Mesodermal cell (in vitro differentiated cells): Measurements from ENCODE around the gene NMNAT3.

Experiments
- H3K27ac ChIP-seq: 2 replicates; pipeline ENCODE4 v1.7.0; 2013; ENCODE audit warnings: mild to moderate bottlenecking, low read depth, low read length, moderate library complexity; ENCODE audit not compliant: severe bottlenecking
- H3K36me3 ChIP-seq: 2 replicates; pipeline ENCODE4 v1.7.1; 2013; ENCODE audit warnings: mild to moderate bottlenecking, low read length, moderate library complexity; ENCODE audit not compliant: control insufficient read depth, insufficient read depth
- H3K4me1 ChIP-seq: one replicate; pipeline ENCODE4 v1.7.1; 2013; ENCODE audit warnings: mild to moderate bottlenecking, low read length; ENCODE audit not compliant: insufficient read depth, control insufficient read depth, poor library complexity, severe bottlenecking
- H3K4me3 ChIP-seq: 2 replicates; pipeline ENCODE4 v1.7.0; 2013; ENCODE audit warnings: low read length, control low read depth, mild to moderate bottlenecking; ENCODE audit not compliant: insufficient read depth, poor library complexity, severe bottlenecking; ENCODE audit errors: extremely low read depth
- H3K9me3 ChIP-seq: 2 replicates; pipeline ENCODE4 v1.7.1; 2013; ENCODE audit warnings: mild to moderate bottlenecking, low read length, moderate library complexity; ENCODE audit not compliant: control insufficient read depth
- WGBS, 2 experiments: methylation state at CpG; one replicate each; pipeline ENCODE4 v1.1.5; 2013; ENCODE audit warnings: missing lambda C conversion rate in 2 of 2; ENCODE audit not compliant: insufficient coverage in 2 of 2; 5-methylcytosine and 5-hydroxymethylcytosine counted together

The NMNAT3 gene

GRCh38 chr3:139521144-139521543, 156.6 kb downstream of the NMNAT3 start:
- WGBS, 2 experiments, result 100% methylated on average over 1 of the region's 3 CpGs
- Histone ChIP-seq H3K4me1 (no peaks in the 10 kb centered on the region), H3K36me3 (peaks cover 6% of the 10 kb centered on the region), H3K27ac (no peak overlapping the region), H3K4me3 (no peak overlapping the region), H3K9me3 (no peaks in the 10 kb centered on the region)

DNA sequence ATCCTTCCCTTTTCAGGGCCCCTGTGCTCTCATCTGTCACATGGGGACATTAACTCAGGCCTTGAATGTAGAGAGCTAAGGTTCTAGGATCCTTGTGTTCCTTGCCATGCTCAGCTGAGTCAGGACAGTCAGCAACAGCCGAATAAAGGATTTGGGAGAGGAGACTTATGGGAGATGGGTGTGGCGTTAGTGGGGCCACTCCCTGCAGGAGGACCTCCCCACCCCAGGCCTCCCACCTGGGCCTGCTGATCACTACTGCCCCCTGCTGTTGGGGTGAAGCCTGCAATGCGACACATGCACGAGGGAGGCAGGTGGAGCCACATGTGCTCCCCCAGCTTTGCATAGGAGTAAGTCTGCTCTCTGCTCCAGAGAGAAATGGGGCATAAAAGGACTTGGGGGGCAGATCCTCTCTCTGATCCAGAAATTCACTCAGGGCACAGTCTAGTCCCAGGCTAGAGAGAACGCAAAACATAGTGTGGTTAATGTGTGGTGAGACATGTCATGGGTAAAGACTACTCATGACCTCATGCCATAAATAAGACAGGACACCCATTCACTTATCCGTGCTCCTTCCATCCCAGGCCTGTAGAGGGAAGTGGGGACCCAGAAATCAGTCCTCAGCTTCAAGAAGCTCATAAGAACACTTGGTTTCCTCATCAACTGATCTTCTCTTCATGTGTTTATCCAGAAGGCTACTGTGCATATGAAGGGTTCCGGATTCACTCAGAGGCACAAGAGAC, 157.6 kb downstream of the NMNAT3 start:
- 82 to 100% methylated on average over 1 to 3 of the region's 7 CpGs for WGBS, 2 experiments
- Histone ChIP-seq H3K9me3 (no peaks in the 10 kb centered on the region), H3K27ac (no peak overlapping the region), H3K36me3 (peaks cover under 1% of the 10 kb centered on the region), H3K4me3 (no peak overlapping the region), H3K4me1 (no peaks in the 10 kb centered on the region)

DNA sequence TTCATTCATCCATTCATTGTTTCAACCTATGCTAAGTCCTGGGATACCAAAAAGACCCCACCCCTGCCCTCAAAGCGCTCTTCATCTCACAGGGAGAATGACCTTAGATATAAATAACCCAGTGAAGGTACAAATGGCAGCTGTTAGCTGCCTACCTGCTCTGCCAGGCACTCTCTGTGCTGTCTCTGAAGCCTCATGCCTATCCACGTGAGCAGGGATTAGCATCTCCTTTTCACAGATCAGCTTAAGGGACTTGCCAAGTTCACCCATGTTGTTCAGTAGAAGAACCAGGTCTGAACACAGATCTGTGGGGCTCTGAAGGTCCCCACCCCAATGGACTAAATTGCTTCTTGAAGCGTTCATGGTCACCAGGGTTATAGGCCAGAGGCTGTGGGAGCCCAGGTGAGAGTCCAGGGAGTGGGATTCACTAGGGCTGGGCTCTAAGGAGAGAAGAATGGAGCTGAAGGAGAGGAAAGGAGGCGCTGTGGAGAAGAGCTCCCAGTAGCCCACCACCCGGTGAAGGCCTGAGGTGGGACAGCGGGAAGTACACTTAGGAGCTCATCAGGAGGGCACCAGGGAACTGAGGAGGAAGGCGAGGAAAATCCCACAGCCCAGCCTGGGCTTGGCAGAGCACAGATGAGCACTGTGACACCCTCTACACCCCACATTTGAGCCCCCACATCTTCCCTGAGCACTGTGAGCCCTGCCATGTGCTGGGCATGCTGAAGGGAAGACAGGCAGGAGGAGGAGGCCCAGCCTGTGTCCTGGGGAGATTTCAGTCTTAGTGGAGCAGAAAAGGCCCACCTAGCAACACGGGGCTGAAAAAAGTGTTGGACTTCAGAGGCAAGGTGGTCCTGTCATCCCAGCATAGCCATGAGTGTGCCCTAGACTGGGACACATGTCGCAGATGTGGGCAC, 158.6 kb downstream of the NMNAT3 start:
- Histone ChIP-seq H3K4me1 (no peaks in the 10 kb centered on the region), H3K36me3 (no peaks in the 10 kb centered on the region), H3K27ac (no peak overlapping the region), H3K4me3 (no peak overlapping the region), H3K9me3 (no peaks in the 10 kb centered on the region)
- WGBS, 2 experiments, result 83 to 94% methylated on average over 5 to 8 of the region's 9 CpGs

DNA sequence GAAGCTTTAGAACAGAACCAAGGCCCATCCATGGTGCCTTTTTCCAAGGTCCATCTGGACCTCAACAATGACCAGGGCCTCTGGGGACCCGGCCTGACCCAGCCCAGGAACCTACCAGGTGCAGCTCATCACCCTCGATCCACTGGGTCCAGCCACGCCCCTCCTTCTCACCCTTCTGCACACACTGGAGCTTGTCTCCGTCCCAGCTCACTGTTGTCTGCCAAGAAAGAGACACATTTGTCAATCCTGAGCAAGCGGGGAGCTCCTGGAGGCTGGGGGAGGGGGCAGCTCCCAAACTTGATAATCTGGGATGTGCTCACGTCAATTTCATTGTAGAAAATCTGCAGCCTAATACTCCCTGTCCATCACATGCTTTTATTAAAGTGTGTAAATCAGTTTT, 159.5 kb downstream of the NMNAT3 start:
- Histone ChIP-seq H3K4me1 (no peaks in the 10 kb centered on the region), H3K27ac (no peak overlapping the region), H3K9me3 (no peaks in the 10 kb centered on the region), H3K36me3 (no peaks in the 10 kb centered on the region), H3K4me3 (no peak overlapping the region)
- 82 to 94% methylated on average over 4 of the region's 6 CpGs for WGBS, 2 experiments

DNA sequence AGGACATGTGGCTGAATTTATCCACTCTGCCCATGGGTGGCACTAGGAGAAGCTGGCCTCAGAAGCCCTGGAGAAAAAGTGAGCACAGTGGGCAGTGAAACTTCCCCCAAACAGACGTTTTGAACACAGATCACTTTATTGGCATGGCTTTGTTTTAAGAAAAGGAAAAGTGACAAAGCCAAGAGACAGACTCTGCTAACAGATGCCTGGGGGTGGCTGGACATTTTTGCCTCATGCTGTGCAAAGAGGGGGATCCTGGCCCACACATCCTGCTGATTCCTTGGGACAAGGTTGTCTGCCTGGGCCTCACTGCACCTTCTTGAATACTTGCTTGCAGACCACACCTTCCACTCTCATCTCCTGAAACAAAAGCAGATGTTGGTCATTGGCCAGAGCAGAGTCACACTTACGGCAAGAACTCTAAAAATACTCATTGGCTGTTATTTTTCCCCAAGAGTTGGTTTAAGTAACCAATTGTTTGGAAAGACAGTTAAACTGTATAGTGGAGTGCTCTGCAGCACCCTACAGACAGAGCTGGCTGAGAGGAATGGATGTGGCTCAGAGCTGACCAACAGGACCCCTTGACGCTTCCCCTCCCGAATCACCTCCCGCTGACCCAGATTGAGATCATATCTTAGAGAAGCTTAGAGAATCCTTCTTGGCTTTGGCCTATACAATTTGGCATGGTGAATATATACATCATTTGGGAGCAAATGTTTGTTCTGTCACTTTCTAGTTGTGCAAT, 160.3 kb downstream of the NMNAT3 start:
- Histone ChIP-seq H3K9me3 (no peaks in the 10 kb centered on the region), H3K36me3 (no peaks in the 10 kb centered on the region), H3K27ac (no peak overlapping the region), H3K4me3 (no peak overlapping the region), H3K4me1 (no peaks in the 10 kb centered on the region)
- 97 to 100% methylated on average over 1 to 4 of the region's 5 CpGs for WGBS, 2 experiments

- no peaks in the 10 kb centered on the region for H3K9me3 ChIP-seq
- H3K4me3 ChIP-seq, result no peak overlapping the region
- H3K4me1 ChIP-seq, result no peaks in the 10 kb centered on the region
- no peak overlapping the region for H3K27ac ChIP-seq
- 94 to 100% methylated on average over 1 to 4 of the region's 4 CpGs for WGBS, 2 experiments
- no peaks in the 10 kb centered on the region for H3K36me3 ChIP-seq
Measured at GRCh38 chr3:139514741-139515140, 163.0 kb downstream of the NMNAT3 start.
